Hepatocyte (in vitro differentiated cells): ENCODE data around the gene MACROD2. TPM values are rescaled to one million over a fixed set of nuclear protein-coding genes. Genes with fewer than 3 reads are reported as not detected.

Experiments
- DNase-seq: peaks from one replicate; pipeline ENCODE4 v3.0.0-alpha.2; 2016; ENCODE audit warnings: low spot score
- H2AFZ ChIP-seq: fragments of 200-600 bp; sonication (generic); 2 replicates; pipeline ENCODE4 v1.6.0; 2016; ENCODE audit warnings: antibody characterized with exemption, mild to moderate bottlenecking
- H3K27ac ChIP-seq: fragments of 200-600 bp; sonication (generic); 2 replicates; pipeline ENCODE4 v1.5.1; 2016; ENCODE audit warnings: mild to moderate bottlenecking
- H3K27me3 ChIP-seq: fragments of 200-600 bp; sonication (generic); 2 replicates; pipeline ENCODE4 v1.6.1; 2016
- H3K36me3 ChIP-seq: fragments of 200-600 bp; sonication (generic); replicated peaks from 2 replicates; pipeline ENCODE4 v1.5.1; 2016; ENCODE audit warnings: low read depth; ENCODE audit not compliant: insufficient read depth
- H3K4me1 ChIP-seq: fragments of 200-600 bp; sonication (generic); 2 replicates; pipeline ENCODE4 v1.5.1; 2016; ENCODE audit warnings: mild to moderate bottlenecking, moderate library complexity; ENCODE audit not compliant: insufficient read depth
- H3K4me2 ChIP-seq: fragments of 200-600 bp; sonication (generic); 2 replicates; pipeline ENCODE4 v1.6.0; 2016
- H3K4me3 ChIP-seq: fragments of 200-600 bp; sonication (generic); 2 replicates; pipeline ENCODE4 v1.5.1; 2016; ENCODE audit warnings: mild to moderate bottlenecking
- H3K79me2 ChIP-seq: fragments of 200-600 bp; sonication (generic); 2 replicates; pipeline ENCODE4 v1.6.0; 2017; ENCODE audit warnings: mild to moderate bottlenecking
- H3K9me2 ChIP-seq: fragments of 200-600 bp; sonication (generic); replicated peaks from 2 replicates; pipeline ENCODE4 v1.6.0; 2017; ENCODE audit warnings: mild to moderate bottlenecking; ENCODE audit not compliant: insufficient read depth
- H3K9me3 ChIP-seq: fragments of 200-600 bp; sonication (generic); 2 replicates; pipeline ENCODE4 v1.5.1; 2016; ENCODE audit warnings: low read depth, mild to moderate bottlenecking
- H4K20me1 ChIP-seq: fragments of 200-600 bp; sonication (generic); 2 replicates; pipeline ENCODE4 v1.6.0; 2016; ENCODE audit warnings: mild to moderate bottlenecking; ENCODE audit not compliant: insufficient read depth, poor library complexity, severe bottlenecking
- CTCF ChIP-seq: fragments of 200-600 bp; sonication (generic); IDR thresholded peaks from 2 replicates; pipeline ENCODE4 v1.5.1; 2016; ENCODE audit warnings: antibody characterized with exemption, mild to moderate bottlenecking; ENCODE audit not compliant: poor library complexity
- EZH2 ChIP-seq: fragments of 200-600 bp; sonication (generic); IDR thresholded peaks from 2 replicates; pipeline ENCODE4 v1.6.1; 2016; ENCODE audit warnings: antibody characterized with exemption, mild to moderate bottlenecking, borderline replicate concordance
- EZH2phosphoT487 ChIP-seq: fragments of 200-600 bp; sonication (generic); IDR thresholded peaks from one replicate; pipeline ENCODE4 v1.6.1; 2018; ENCODE audit warnings: antibody characterized with exemption, mild to moderate bottlenecking, low read depth, moderate library complexity; ENCODE audit not compliant: unreplicated experiment, severe bottlenecking
- WGBS: methylation state at CpG from one replicate; pipeline ENCODE4 v1.1.6; 2016; ENCODE audit warnings: low lambda C conversion rate; ENCODE audit errors: missing lambda C conversion rate; 5-methylcytosine and 5-hydroxymethylcytosine counted together
- polyA plus RNA-seq: library from polyadenylated mRNA; unstranded; fragments of >200 nt; fragmentation: Nextera tagmentation; extraction: Ambion mirVana; gene quantifications from 2 replicates; pipeline ENCODE4 v1.2.1, GENCODE V29; 2016
- total RNA-seq: library from RNA; depleted of rRNA; stranded (reverse); fragments of >200 nt; gene quantifications from 2 replicates; pipeline ENCODE4 v1.2.3, GENCODE V29; 2014

MACROD2 gene
- total and polyA plus RNA-seq, 2 experiments from 2014 or later: 2.4 to 3.1 TPM

GRCh38 chr20:15866916-15867730, 1871.8 kb downstream of the MACROD2 start:
- no peak for TF ChIP-seq CTCF
- no peak for TF ChIP-seq EZH2
- TF ChIP-seq EZH2phosphoT487: no peak
- no peak for DNase-seq
- no peaks in the 10 kb centered on the region for H3K9me2 ChIP-seq
- H3K27me3 ChIP-seq: no peaks in the 10 kb centered on the region
- no peaks in the 10 kb centered on the region for H3K79me2 ChIP-seq
- H3K4me3 ChIP-seq: no peak overlapping the region
- 72% methylated on average over 5 of the region's 5 CpGs for WGBS
- H3K4me2 ChIP-seq: no peak overlapping the region
- H3K4me1 ChIP-seq: no peaks in the 10 kb centered on the region
- no peaks in the 10 kb centered on the region for H4K20me1 ChIP-seq
- no peak overlapping the region for H3K27ac ChIP-seq
- H2AFZ ChIP-seq: no peak overlapping the region
- H3K36me3 ChIP-seq: no peaks in the 10 kb centered on the region
- H3K9me3 ChIP-seq: no peaks in the 10 kb centered on the region

- H3K9me2 ChIP-seq: no peaks in the 10 kb centered on the region
- H2AFZ ChIP-seq: no peak overlapping the region
- no peak for TF ChIP-seq EZH2phosphoT487
- TF ChIP-seq CTCF: no peak
- no peak for TF ChIP-seq EZH2
- WGBS: 81% methylated on average over 4 of the region's 4 CpGs
- no peaks in the 10 kb centered on the region for H3K36me3 ChIP-seq
- no peak overlapping the region for H3K4me3 ChIP-seq
- no peak overlapping the region for H3K27ac ChIP-seq
- DNase-seq: no peak
- no peaks in the 10 kb centered on the region for H3K4me1 ChIP-seq
- H3K9me3 ChIP-seq: no peaks in the 10 kb centered on the region
- H3K79me2 ChIP-seq: no peaks in the 10 kb centered on the region
- no peaks in the 10 kb centered on the region for H4K20me1 ChIP-seq
- H3K4me2 ChIP-seq: no peak overlapping the region
- H3K27me3 ChIP-seq: no peaks in the 10 kb centered on the region
Observed at GRCh38 chr20:15867899-15868298, 1872.6 kb downstream of the MACROD2 start.

- Histone ChIP-seq H2AFZ (no peak overlapping the region), H3K9me2 (no peaks in the 10 kb centered on the region), H3K27ac (no peak overlapping the region), H3K4me3 (no peak overlapping the region), H3K9me3 (no peaks in the 10 kb centered on the region), H3K4me1 (no peaks in the 10 kb centered on the region), H4K20me1 (no peaks in the 10 kb centered on the region), H3K4me2 (no peak overlapping the region), H3K36me3 (no peaks in the 10 kb centered on the region), H3K27me3 (no peaks in the 10 kb centered on the region), H3K79me2 (no peaks in the 10 kb centered on the region)
- DNase-seq: no peak
- 58% methylated on average over 3 of the region's 3 CpGs for WGBS
- no peak for TF ChIP-seq EZH2phosphoT487
- no peak for TF ChIP-seq EZH2
- no peak for TF ChIP-seq CTCF
Observed at GRCh38 chr20:15875446-15875845, 1880.1 kb downstream of the MACROD2 start.
